ENCODE measurements around the gene GRID1.

DNA sequence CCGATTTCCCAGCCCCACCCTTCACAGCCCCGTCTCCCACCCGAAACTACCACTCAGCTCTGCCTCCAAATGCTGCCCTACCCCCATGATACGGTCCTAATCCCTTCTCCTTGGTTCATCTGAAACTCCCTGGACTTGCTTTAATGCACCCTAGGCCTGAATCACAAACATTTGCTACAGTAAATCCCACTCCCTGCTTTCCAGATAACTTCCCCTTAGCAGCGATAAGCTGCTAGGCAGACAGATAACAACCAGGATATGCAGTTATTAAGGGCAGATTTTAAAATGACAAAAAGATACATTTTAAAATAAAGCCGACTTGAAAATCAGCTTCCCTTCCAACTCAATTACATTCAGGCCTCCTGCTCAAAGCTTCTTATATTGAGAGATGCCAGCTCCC lies 514.7 kb downstream of the GRID1 start:
- TF ChIP-seq ZNF274 (IDR thresholded peaks at IDR 0.05; ENCODE audit: low read depth, low read length) (no peak), SUZ12 (IDR thresholded peaks at IDR 0.05; ENCODE audit: extremely low read depth, insufficient read depth, insufficient read length) (no peak)
